GM12891 (cell line): ENCODE results near the gene ZFAND2A.

ENCODE experiments used
- POLR2A ChIP-seq: IDR thresholded peaks from 2 replicates; pipeline ENCODE4 v1.6.1; 2011; ENCODE audit warnings: low read depth, low read length, control low read depth
- TAF1 ChIP-seq: IDR thresholded peaks from 2 replicates; pipeline ENCODE4 v1.6.1; 2011; ENCODE audit warnings: low read depth, low read length, control low read depth

DNA sequence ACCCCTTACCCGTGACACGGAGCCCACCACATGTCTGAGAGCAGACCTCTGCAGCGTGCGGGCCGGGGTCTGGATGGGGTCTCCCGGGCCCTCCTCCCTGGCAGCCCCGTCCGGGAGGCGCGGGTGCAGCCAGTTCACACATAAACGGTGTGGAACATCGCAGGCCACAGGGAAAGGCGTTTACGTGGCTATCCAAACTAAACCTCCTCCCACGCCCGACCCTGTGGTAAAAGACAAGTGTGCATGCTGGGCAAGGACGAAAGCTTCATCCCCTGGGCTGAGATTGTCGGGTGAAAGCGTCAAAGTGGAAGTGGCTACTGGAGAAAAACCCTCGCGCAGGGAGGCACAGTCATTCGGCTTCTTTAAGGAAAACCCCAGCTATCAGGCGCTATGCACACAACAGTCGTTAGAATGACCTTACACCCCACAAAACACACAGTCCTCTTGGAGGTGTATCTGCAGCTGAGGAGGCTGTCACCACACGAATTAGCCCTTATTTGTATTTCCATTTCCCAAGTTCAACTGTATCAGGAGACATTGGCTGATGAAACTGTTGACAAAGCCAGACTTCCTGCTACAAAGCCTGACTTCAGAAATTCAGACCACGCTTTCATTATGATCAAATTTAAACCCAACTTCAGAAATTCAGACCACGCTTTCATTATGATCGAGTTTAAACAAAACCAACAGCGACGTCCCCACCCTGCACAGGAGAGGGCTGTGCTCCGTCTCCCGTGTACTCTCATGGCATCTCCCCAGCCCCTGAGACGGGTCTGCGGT is 56.8 kb downstream of the ZFAND2A start:
- TF ChIP-seq POLR2A (no peak), TAF1 (no peak)
